GM12872 (cell line): ENCODE results near the gene APOE.

Experiments used
- CTCF ChIP-seq: IDR thresholded peaks from 3 replicates; pipeline ENCODE4 v1.5.1; 2011; ENCODE audit warnings: low read depth, mild to moderate bottlenecking, low read length, moderate library complexity; ENCODE audit not compliant: insufficient read depth

The APOE gene

GRCh38 chr19:44869733-44870470 lies 35.7 kb upstream of the APOE start:
- no peak for TF ChIP-seq CTCF

GRCh38 chr19:44871809-44872208 lies 33.8 kb upstream of the APOE start:
- no peak for TF ChIP-seq CTCF

GRCh38 chr19:44872661-44873060 lies 32.9 kb upstream of the APOE start:
- no peak for TF ChIP-seq CTCF

GRCh38 chr19:44874317-44874716 lies 31.3 kb upstream of the APOE start:
- TF ChIP-seq CTCF: no peak

GRCh38 chr19:44875666-44876451 lies 29.7 kb upstream of the APOE start:
- TF ChIP-seq CTCF: no peak

- no peak for TF ChIP-seq CTCF
Measured at GRCh38 chr19:44876930-44877535, 28.6 kb upstream of the APOE start.

- TF ChIP-seq CTCF: no peak
Measured at GRCh38 chr19:44878120-44878865, 27.3 kb upstream of the APOE start.
